HG02759 (cell line): Measurements from ENCODE around the gene BTBD10.

Experiments used
- ATAC-seq: cut with Tn5 transposase; IDR thresholded peaks from one replicate; pipeline ENCODE4 v1.9.1; 2021; ENCODE audit warnings: mild to moderate bottlenecking, moderate library complexity; ENCODE audit not compliant: unreplicated experiment

The BTBD10 gene

GRCh38 chr11:13339195-13340153 lies 123.5 kb downstream of the BTBD10 start:
- no peak for ATAC-seq

GRCh38 chr11:13338427-13339069 lies 124.5 kb downstream of the BTBD10 start:
- no peak for ATAC-seq

GRCh38 chr11:13338019-13338426 lies 125.0 kb downstream of the BTBD10 start:
- no peak for ATAC-seq
